Measurements from ENCODE around the gene PDE6H.
A peak's percentile ranks its signal among the peaks of the same experiment; 100 is the strongest.

PDE6H gene

GRCh38 chr12:14976658-14977057 is 3.8 kb downstream of the PDE6H start:
- DNase-seq = no peak

- DNase-seq = no peak
Observed at GRCh38 chr12:14979468-14979867, 6.6 kb downstream of the PDE6H start.

- DNase-seq = no peak
Observed at GRCh38 chr12:14981049-14981448, 8.2 kb downstream of the PDE6H start.

DNA sequence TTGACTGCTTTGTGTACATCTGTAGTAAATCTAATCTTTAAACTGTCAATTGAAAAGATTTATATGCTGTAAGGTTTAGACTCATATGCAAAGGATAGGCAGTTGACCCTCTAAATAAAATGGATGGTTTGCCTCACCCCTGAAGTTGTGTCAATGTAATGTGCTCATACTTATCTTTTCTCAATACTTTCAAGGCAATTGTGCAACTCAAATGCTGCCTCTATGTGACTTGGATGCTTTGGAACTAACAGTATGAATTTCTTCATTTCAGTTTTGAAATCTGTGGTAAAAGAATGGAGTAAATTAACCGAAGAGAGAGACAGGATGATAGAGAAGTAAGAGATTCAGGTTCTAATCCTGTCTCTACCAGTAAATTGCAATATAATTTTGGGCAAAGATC is 9.7 kb downstream of the PDE6H start:
- no peak for DNase-seq

- no peak for DNase-seq
Observed at GRCh38 chr12:14982991-14983390, 10.1 kb downstream of the PDE6H start.

- DNase-seq = no peak
Observed at GRCh38 chr12:14984036-14984435, 11.2 kb downstream of the PDE6H start.

GRCh38 chr12:14984766-14985285 is 12.0 kb downstream of the PDE6H start:
- DNase-seq = no peak

DNA sequence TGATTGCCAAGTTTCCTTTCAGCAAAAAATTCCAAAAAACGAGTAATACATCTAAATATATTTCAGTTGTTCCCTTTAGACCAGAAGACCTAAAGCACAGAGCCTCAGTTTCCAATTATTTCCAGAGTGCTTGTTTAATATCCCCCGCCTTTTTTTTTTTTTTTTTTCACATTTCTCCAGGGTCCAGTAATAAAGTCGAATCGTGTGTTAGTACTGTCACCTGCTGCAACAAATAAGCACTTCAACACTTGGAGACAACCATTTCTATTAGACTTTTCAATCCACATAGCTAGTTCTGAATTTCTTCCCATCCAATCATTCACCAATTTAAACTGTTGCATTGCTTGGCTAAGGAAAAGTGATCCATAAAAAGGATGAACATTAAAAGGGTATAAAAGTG is 13.6 kb downstream of the PDE6H start:
- DNase-seq = no peak

- no peak for DNase-seq
Observed at GRCh38 chr12:14988035-14988434, 15.2 kb downstream of the PDE6H start.

GRCh38 chr12:14989790-14990189 is 16.9 kb downstream of the PDE6H start:
- DNase-seq = no peak

DNA sequence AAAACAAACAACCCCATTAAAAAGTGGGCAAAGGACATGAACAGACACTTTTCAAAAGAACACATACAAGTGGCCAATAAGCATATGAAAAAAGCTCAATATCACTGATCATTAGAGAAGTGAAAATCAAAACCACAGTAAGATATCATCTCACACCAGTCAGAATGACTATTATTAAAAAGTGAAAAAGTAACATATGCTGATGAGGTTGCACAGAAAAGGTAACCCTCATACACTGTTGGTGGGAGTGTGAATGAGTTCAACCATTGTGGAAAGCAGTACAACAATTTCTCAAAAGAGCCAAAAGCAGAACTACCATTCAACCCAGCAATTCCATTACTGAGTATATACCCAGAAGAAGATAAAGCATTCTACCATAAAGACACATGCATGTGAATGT is 18.2 kb downstream of the PDE6H start:
- no peak for DNase-seq

GRCh38 chr12:14992673-14993072 is 19.8 kb downstream of the PDE6H start:
- no peak for DNase-seq

GRCh38 chr12:14993117-14993516 is 20.3 kb downstream of the PDE6H start:
- no peak for DNase-seq

DNA sequence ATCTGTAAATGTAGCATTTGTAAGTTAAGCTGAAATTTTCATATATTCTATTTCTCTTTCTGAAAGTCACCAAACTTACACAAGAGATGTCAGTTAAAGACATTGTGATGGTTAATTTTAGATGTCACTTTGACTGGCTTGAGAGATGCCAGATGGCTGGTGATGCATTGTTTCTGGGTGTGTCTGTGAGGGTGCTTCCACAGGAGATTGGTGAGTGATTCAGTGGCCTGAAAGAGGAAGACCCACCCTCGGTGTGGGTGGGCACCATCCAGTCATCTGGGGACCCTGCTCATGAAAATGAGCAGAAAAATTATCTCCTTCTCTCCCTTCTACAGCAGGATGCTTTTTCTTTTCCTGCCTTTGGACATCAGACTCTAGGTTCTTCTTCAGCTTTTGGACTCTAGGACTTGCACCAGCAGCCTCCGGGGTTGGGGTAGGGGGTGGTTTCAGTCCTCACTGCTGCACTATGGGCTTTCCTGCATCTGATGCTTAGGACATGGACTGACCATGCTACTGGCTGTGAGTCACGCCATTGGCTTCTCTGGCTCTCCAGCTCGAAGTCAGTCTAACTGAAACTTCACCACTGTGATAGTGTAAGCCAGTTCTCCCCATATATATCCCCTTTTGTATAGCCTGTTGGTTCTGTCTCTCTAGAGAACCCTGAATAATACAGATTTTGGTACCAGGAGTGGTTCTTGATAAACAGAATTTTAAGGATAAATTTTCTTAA is 20.9 kb downstream of the PDE6H start:
- no peak for DNase-seq

DNA sequence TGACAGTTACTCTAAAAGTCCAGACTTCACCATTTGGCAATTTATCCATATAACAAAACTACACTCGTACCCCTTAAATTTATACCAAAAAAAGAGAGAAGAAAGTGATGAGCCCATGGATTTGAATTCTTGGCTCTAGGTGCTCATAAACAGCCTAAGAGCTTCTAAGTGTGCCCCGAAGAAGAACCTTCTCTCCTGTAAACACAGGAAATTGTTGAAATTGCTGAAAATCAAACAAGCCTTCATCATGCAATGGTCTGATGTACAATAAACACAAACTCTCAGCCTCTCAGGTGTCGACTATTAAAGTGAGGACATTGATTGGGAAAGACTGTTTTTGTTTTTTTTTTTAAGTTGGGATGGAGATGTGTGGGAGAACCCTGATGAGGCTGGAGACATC is 21.8 kb downstream of the PDE6H start:
- DNase-seq = no peak

- DNase-seq = peak; percentile 67
Observed at GRCh38 chr12:14995583-14996425, 23.0 kb downstream of the PDE6H start.

GRCh38 chr12:14997998-14998397 is 25.2 kb downstream of the PDE6H start:
- DNase-seq = no peak

GRCh38 chr12:14999021-14999694 is 26.3 kb downstream of the PDE6H start:
- DNase-seq = no peak

DNA sequence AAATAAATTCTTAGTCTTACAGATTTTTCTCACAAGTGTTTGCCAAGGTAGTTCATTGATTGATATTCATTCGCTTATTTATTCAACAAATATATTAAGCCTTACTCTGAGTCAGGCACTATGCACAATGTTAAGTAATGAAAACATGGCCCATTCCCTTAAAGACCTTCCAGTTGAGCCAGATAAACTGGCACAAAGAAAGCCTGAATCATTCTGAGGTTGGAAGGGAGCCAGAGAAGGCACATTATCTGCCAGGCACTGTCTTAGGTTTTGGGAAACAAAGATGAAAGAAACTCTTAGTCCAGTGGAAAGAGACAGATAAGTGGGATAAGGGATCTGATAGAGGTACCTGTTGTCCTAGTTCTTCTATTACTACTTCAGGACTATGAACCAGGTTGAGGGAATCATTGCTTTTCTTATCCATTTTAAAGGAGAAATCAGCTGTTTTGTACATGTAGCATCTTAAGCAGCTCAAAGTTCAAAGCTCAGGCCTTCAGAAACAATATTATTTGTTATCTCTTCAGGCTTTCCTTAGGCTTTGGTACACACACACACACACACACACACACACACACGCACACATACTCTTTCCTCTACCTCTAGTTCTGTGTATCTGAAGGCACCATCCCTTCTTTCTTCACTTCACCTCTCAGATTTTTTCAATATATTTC is 27.0 kb downstream of the PDE6H start:
- no peak for DNase-seq

DNA sequence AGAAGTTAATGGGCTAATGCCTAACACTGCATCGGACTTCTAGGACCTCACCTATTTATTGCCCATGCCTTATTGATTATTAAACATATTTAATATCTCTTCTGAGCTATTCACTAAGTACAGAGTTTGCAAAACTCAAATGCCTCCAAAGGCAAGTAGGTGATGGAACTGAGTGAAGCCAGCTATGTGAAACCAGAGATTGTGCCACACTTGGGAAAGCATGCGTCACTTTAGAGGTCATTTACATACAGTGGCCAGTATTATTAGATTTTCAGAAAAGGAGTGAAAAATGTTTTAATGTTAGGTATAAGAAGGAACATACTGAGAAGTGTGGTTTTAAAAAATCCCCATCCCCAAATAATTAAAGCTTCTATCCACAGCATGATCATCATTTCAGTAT is 27.7 kb downstream of the PDE6H start:
- no peak for DNase-seq

- no peak for DNase-seq
Observed at GRCh38 chr12:15001733-15002382, 29.0 kb downstream of the PDE6H start.

DNA sequence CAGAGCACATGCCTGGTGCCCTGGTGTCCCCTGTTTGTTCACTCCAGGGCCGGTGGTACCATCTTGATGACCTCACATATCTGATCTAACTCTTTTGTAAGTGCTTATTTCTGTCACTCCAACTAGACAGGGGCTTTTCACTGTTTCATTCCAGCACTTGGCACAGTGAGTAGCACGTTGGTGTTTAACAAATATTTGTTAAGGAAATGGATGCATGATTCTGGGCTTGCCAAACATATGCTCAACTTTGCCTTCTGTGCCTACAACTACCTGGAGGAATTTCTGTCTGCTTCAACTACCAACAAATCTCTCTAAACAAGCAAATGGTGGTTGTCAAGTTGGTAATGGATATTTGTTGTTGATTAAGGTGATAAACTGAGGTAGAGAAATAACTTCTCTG is 31.6 kb downstream of the PDE6H start:
- DNase-seq = no peak
